HEK293T (cell line): ENCODE measurements around the gene CDK14.

Source experiments
- CTCF ChIA-PET: fragments of 350-600 bp; formaldehyde crosslinking; extraction: SDS; loops from one replicate; lab custom pipeline; 2021; ENCODE audit warnings: antibody characterized with exemption, inconsistent platforms; lab: Yijun Ruan, JAX
- POLR2A ChIA-PET: fragments of 350-600 bp; formaldehyde crosslinking; extraction: SDS; loops from one replicate; lab custom pipeline; 2020; ENCODE audit warnings: antibody characterized with exemption, inconsistent platforms; lab: Yijun Ruan, JAX
- DNase-seq: peaks from one replicate; pipeline ENCODE4 v3.0.0; 2012; ENCODE audit warnings: mixed read lengths; ENCODE audit errors: extremely low spot score
- ARNT ChIP-seq: fragments of 450-650 bp; IDR thresholded peaks from 2 replicates; pipeline ENCODE4 v1.6.1; 2017; ENCODE audit warnings: mild to moderate bottlenecking
- BHLHE40 ChIP-seq: fragments of 450-650 bp; IDR thresholded peaks from 2 replicates; pipeline ENCODE4 v1.6.1; 2016; ENCODE audit warnings: mild to moderate bottlenecking, moderate library complexity, borderline replicate concordance
- CTBP1 ChIP-seq: fragments of 450-650 bp; IDR thresholded peaks from 2 replicates; pipeline ENCODE4 v1.6.1; 2016; ENCODE audit warnings: borderline replicate concordance
- ELF4 ChIP-seq: fragments of 450-650 bp; IDR thresholded peaks from 2 replicates; pipeline ENCODE4 v1.6.1; 2017; ENCODE audit warnings: antibody characterized with exemption
- FOXA1 ChIP-seq: fragments of 450-650 bp; IDR thresholded peaks from 2 replicates; pipeline ENCODE4 v1.6.1; 2016; ENCODE audit warnings: mild to moderate bottlenecking
- FOXK2 ChIP-seq: fragments of 450-650 bp; IDR thresholded peaks from 2 replicates; pipeline ENCODE4 v1.6.1; 2016; ENCODE audit warnings: mild to moderate bottlenecking
- FOXM1 ChIP-seq: fragments of 450-650 bp; IDR thresholded peaks from 2 replicates; pipeline ENCODE4 v1.6.1; 2017; ENCODE audit warnings: mild to moderate bottlenecking, borderline replicate concordance
- HDGF ChIP-seq: fragments of 450-650 bp; IDR thresholded peaks from 2 replicates; pipeline ENCODE4 v1.6.1; 2017; ENCODE audit warnings: antibody characterized with exemption, borderline replicate concordance
- L3MBTL2 ChIP-seq: fragments of 450-650 bp; conservative IDR thresholded peaks from 2 replicates; pipeline ENCODE4 v1.6.1; 2016; ENCODE audit warnings: mild to moderate bottlenecking
- LEF1 ChIP-seq: fragments of 450-650 bp; IDR thresholded peaks from 2 replicates; pipeline ENCODE4 v1.6.1; 2017; ENCODE audit warnings: mild to moderate bottlenecking, borderline replicate concordance
- NFRKB ChIP-seq: fragments of 450-650 bp; IDR thresholded peaks from 2 replicates; pipeline ENCODE4 v1.6.1; 2016; ENCODE audit warnings: mild to moderate bottlenecking, moderate library complexity
- SP1 ChIP-seq: fragments of 450-650 bp; IDR thresholded peaks from 2 replicates; pipeline ENCODE4 v1.6.1; 2017
- SUZ12 ChIP-seq: fragments of 450-650 bp; IDR thresholded peaks from 2 replicates; pipeline ENCODE4 v1.6.1; 2016; ENCODE audit warnings: mild to moderate bottlenecking
- TARDBP ChIP-seq: fragments of 450-650 bp; IDR thresholded peaks from 2 replicates; pipeline ENCODE4 v1.6.1; 2016
- ZNF384 ChIP-seq: fragments of 450-650 bp; IDR thresholded peaks from 2 replicates; pipeline ENCODE4 v1.6.1; 2016
- TF ChIP-seq, protein P1 (sequence below): fragments of 450-650 bp; IDR thresholded peaks from 2 replicates; pipeline ENCODE4 v1.6.1; 2016

CDK14 gene

DNA sequence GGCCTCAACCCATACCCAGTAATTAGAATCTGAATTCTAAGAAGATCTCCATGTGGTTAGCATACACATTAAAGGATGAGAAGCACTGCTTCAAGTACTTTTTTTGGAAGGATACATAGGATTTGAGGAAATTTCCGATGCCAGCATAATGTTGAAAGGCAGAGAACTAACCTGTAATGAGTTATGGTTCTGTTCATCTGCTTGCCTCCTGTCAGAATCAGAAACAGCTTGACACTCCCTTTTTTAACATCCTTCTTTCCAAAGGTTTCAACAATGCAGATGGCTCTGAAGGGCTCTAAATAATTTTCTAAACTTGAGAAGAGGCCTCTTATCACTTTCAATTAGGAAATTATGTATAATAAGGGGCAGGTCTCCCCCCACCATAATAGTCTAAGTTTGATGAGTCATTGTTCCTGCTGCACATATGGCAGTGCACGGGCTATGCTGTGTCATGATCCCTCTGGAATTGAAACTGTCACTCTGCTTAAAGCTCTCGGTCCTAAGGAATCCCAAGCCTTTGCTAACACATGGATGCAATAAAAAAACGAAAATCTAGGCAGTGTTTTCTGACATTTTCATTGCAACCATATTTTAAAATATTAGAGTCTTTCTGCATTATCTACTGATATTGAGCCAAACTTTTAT, 376.9 kb downstream of the CDK14 start:
- no peak for DNase-seq
- no peak for TF ChIP-seq FOXA1
- TF ChIP-seq HDGF: no peak
- TF ChIP-seq LEF1: no peak
- CTCF ChIA-PET: no interaction called here
- POLR2A ChIA-PET: no interaction called here

DNA sequence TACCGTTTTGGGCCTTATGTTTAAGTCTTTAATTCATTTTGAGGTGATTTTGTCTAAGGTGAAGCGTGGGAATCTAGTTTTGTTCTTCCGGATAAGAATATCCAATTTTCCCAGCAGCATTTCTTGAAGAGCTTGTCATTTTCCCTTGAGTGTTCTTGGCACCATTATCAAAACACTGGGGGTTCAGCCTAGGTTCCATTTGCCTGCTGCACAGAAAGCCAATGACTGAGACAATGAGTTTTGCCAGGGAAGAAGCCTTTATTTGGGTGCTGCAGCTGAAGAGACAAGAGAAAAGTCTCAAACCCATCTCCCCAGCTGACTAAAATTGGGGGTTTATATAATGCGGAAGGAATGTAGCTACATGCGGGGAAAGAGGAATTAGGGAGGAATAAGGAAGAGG, 380.9 kb downstream of the CDK14 start:
- ChIA-PET POLR2A (no interaction called here), CTCF (interaction anchor here (0.6 to 0.7 kb wide), 2 partner anchors 133 to 482 kb away, joined by 3 read pairs; no protein-coding TSS in a partner anchor)
- no peak for DNase-seq
- TF ChIP-seq TARDBP (no peak), SUZ12 (no peak)

GRCh38 chr7:90980545-90980944, 384.4 kb downstream of the CDK14 start:
- ChIA-PET POLR2A (no interaction called here), CTCF (no interaction called here)
- no peak for TF ChIP-seq ARNT
- no peak for TF ChIP-seq SP1
- TF ChIP-seq ZNF384: no peak
- TF ChIP-seq CTBP1: no peak
- TF ChIP-seq SUZ12: no peak
- no peak for TF ChIP-seq ELF4
- TF ChIP-seq FOXK2: no peak
- no peak for TF ChIP-seq BHLHE40
- no peak for TF ChIP-seq TARDBP
- no peak for TF ChIP-seq FOXA1
- TF ChIP-seq FOXM1: no peak
- no peak for TF ChIP-seq L3MBTL2
- no peak for TF ChIP-seq HDGF
- no peak for TF ChIP-seq LEF1
- TF ChIP-seq, protein P1, sequence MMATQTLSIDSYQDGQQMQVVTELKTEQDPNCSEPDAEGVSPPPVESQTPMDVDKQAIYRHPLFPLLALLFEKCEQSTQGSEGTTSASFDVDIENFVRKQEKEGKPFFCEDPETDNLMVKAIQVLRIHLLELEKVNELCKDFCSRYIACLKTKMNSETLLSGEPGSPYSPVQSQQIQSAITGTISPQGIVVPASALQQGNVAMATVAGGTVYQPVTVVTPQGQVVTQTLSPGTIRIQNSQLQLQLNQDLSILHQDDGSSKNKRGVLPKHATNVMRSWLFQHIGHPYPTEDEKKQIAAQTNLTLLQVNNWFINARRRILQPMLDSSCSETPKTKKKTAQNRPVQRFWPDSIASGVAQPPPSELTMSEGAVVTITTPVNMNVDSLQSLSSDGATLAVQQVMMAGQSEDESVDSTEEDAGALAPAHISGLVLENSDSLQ: no peak
- no peak for TF ChIP-seq NFRKB
- DNase-seq: no peak

DNA sequence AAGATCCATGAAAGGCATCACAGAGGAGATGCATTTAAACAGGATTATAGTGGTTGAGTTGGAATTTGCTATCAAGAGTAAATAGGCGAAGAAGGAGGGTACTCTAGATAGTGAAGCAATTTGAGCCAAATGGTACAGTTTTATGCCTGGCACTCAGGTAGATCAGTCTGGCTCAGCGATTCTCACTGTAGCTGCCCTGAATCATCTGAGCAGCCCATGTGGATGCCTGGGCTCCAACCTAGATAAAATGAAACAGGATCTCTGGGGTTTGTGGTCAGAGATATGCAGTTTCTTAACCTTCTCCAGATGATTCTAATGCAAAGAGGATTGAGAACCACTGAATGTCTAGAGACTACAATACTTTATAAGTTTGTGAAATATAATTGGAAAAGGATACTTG, 386.1 kb downstream of the CDK14 start:
- TF ChIP-seq TARDBP (no peak), HDGF (no peak), SP1 (no peak), ZNF384 (no peak), FOXK2 (no peak), L3MBTL2 (no peak), NFRKB (no peak), ELF4 (no peak), FOXA1 (no peak), CTBP1 (no peak), ARNT (no peak), BHLHE40 (no peak), FOXM1 (no peak), LEF1 (no peak), SUZ12 (no peak)
- TF ChIP-seq, protein P1: no peak
- ChIA-PET CTCF (no interaction called here), POLR2A (no interaction called here)
- no peak for DNase-seq

- ChIA-PET CTCF (no interaction called here), POLR2A (no interaction called here)
- DNase-seq: no peak
- no peak for TF ChIP-seq HDGF
- no peak for TF ChIP-seq NFRKB
- TF ChIP-seq FOXA1: no peak
- no peak for TF ChIP-seq FOXK2
- no peak for TF ChIP-seq CTBP1
- TF ChIP-seq, protein P1: no peak
- TF ChIP-seq TARDBP: no peak
- TF ChIP-seq SP1: no peak
- no peak for TF ChIP-seq SUZ12
- TF ChIP-seq ELF4: no peak
- no peak for TF ChIP-seq L3MBTL2
These were observed 388.6 kb downstream of the CDK14 start for GRCh38 chr7:90984692-90985091.

DNA sequence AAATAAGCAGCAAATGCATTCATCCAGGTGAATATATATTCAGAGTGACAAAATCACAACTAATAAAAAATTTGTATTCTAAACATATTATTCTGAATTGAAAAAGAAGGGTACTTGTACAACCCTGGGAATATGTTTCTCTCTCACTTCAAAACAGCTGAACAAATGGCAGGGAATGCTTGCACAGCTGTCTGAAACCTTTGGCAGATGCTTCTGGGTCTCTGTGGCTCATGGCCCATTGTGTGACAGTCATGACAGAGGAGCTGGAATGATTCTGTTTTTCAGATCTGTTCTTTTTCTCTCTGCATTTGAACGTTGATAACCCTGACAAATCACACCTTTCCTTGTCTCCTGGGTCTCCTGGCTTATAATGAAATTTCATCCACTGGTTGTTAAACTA, 392.4 kb downstream of the CDK14 start:
- ChIA-PET POLR2A (no interaction called here), CTCF (no interaction called here)
- DNase-seq: no peak
- TF ChIP-seq, protein P1: no peak
- no peak for TF ChIP-seq SP1
- TF ChIP-seq ARNT: no peak
- TF ChIP-seq FOXK2: no peak
- TF ChIP-seq HDGF: no peak
- no peak for TF ChIP-seq LEF1
- TF ChIP-seq BHLHE40: no peak
- no peak for TF ChIP-seq SUZ12
- TF ChIP-seq ZNF384: no peak
- no peak for TF ChIP-seq NFRKB
- TF ChIP-seq TARDBP: no peak
- no peak for TF ChIP-seq ELF4
- TF ChIP-seq CTBP1: no peak
- no peak for TF ChIP-seq FOXA1
- TF ChIP-seq L3MBTL2: no peak
- no peak for TF ChIP-seq FOXM1
